Activated naive CD4-positive, alpha-beta T cell treated with Interleukin-2 at 50 U/mL for 16 hours (primary cell): Measurements from ENCODE around the gene SMAD6.

Source experiments
- DNase-seq: peaks from one replicate; pipeline ENCODE4 v3.0.0-alpha.2; 2020

The SMAD6 gene

DNA sequence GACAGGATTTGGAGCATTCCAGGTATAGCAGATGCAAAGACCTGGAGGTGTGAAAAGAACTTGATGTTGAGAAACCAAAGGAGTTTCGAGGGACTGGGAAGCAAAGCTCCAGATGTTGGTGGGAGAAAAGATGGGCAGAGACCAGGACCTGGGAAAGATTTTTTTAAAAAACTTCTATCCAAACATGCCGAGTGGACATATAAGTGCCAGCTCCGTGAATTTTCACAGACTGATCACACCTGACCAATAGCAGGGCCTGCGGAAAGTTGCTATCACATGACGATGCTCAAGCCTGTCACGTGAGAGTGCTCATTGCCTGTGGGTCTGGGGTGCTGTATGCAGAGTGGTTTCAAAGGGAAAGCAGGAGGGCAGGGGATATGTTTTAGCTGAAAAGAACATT, 19.9 kb downstream of the SMAD6 start:
- no peak for DNase-seq

DNA sequence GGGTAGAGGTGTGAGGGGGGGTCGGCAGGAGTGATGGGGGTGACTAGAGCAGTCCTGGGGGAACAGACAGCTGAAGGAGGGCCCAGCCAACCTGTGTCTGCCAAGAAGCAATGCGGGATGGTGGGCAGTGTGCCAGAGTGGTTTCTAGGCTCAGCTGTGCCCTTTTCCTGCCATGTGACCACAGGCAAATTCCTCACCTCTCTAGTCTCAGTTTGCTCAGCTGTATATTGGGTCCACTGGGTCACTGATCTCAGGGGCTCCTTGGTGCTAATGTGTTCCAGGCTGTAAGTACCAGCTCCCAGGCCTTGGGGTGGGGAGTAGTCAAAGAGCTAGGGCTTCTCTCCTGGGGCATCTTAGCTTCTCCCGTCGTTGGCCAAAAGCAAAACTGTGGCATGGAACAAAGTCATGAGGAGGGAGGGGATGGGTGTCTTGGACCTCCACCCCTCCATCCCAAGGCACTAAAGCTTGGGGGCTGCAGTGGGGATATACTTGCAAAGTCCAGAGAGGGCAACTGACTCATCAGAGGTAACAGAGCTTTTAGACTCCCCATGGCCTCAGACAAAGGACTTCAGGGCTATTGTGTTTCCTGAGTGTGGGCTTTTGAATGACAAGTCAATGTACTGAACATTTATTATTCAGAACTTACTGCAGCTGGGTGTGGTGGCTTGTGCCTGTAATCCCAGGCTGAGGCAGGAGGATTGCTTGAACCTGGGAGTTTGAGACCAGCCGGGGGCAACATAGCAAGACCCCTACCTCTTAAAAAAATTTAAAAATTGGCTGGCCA, 20.9 kb downstream of the SMAD6 start:
- no peak for DNase-seq

DNA sequence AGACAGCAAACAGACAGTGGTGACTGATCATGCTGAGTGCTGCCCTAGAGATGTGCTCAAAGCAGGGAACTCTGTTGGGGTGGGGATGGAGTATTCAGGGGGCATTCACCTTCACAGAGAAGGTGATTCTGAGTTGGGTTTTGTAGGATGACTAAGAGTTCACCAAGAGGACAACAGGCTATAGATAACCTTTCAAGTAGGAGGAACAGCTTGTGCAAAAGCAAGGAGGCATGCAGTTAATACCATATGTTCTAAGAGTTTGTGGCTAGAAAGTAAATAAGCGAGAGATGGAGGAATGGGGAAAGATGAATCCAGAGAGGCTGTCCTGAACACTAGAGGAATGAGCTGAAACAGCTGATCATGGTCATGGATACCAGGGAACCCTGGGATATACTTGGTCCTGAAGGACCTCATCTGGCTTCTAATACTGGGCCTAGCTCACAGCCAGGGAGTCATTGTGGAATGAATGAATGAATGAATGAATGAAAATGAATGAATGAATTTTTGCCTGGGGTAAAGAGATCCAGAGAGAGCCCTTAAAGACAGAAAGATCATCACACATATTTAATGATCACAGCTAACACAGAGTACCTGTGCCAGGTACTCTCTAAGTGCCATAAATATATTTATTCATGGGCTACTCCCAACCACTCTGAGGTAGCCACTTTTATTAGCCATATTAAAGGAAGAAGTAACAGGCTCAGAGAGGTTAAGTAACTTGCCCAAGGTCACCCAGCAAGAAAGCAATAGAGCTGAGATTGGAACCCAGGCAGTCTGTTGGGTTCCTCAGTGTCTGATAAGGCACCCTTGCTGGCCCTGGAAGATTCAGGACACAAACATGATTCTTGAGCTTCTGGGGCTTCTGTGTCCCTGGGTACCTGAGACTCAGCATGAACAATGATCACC, 22.0 kb downstream of the SMAD6 start:
- no peak for DNase-seq

DNA sequence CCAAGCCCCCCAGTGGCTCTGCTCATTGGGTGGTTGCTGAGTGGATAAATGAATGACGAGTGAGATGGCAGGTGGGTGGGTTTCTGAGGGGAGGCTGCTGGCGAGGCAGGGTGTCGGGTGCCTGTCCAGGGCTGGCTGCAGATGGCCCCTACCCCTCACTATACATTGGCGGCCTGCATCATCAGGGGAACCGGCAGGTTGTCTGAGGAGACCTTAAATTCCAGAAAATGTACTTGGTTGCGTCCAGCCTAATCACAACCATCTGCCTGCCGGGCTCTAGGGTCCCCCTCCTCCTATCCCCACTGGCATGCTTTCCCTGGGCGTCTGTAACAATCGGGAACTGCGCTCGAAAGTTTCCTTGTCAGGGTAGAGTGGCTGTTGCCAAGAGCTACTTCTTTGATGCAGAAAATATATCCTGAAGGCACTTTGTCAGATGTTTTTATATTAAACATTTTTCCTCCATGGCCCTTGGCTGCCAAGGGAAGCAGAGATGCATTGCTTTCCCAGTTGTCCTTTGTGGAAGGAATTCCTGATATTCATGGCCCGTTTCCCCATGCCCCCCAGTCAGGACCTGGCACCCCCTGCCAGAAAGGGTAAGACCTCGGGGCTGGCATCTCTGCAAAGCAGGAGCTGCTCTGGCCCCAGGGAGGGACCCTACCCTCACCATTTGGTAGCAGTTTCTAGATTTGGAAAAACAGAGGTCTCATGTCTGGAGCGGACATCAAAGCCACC, 22.9 kb downstream of the SMAD6 start:
- no peak for DNase-seq

DNA sequence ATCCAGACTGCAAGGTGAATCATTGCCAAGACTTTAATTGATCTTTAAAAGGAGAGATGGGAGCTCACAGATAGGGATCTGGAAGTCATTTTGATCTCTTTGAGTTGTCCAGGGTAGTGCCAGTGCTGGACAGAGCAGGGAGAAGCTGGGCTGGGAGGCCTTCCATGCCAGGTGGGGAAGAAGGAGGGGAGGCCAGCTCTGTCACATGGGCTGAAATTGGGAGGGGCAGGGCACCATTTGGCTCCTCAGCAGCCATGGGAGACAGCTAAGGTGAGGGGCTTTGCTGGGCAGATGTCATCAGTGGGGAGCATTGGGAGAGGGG, 23.4 kb downstream of the SMAD6 start:
- DNase-seq = no peak

DNA sequence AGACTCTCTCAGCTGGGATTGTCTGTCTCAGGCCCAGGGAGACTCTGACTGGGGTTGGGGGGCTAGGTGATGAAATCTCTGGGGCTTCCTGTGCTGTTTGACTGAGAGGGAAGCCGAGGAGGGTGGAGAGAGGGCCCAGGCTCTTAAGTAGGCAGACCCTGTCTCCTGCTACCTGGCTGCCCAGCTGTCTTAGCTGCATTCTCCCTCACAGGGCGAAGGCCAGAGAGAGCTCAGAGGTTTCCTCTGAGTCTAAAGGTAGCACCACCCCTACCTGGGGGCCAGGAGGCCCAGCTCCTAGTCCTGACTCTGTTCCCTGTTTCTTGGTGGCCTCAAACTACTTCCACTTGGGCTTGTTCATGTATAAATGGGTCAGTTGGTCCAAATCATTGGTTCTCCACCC, 24.4 kb downstream of the SMAD6 start:
- no peak for DNase-seq

DNA sequence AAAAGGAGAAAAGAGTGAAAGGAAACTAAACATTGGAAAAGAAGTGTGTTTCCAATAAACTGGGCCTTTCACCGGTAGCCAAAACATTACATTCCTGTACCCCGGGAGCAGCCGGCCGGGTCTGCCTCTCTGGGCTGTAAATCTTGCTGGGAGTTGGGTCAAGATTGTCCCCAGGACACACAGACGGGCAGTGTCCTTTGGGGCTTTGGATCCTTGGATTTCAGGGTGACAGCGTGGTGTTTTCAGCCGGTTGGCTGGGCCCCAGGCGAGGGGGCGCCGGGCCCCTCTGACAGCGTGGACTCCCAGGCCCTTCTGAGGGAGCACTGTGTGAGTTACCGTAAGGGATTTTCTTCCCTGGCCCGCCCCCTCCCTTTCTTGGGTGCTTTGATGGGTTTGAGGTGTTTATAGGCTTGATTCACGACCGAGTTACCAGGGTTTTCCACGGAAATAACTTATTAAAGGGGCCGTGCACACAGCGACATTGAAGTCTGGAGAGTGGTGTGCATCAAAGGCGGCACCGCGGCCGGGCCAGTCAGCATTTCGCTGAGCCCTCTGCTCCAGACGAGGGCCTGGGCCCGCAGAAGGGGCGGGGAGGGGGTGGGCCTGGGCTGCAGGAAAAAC, 27.4 kb downstream of the SMAD6 start:
- DNase-seq = no peak

DNA sequence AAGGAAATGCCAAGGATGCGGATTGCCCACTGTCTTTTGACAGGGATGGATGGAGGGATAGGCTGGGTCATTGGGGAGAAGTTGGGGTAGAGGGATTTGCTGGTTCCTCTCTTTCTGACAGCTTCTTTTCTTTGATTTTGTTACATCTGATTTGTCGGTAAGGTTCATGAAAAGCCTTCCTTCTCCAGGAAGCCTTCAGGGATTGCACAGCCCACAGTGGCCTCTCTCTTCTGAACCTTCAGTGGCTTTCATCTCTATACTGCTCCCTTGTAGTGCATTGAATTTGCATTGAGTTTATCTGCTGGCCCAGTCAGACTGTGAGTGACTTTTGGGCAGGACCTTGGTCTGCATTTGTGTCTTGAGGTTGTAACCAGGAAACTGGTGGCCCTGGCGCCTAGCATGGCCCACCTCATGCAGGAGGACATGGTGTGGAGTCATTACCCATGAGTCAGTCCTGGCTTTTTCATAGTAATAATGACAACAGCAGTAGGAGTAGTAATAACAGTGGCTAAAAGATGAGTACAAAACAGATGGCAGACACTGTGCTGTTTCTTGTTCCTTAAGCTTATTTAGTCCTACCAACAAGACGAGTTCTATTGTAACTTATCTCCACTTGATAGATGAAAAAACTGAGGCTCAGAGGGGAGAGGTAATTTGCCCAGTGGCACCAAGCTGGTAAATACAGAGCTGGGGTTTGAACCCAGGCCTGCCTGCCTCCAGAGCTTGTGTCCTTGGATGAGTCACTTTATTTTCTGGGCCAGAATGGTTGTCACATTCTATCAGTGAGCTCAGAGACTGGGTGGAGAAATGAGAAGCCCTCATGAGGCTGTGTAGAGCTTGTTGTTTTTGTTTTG, 28.4 kb downstream of the SMAD6 start:
- no peak for DNase-seq

DNA sequence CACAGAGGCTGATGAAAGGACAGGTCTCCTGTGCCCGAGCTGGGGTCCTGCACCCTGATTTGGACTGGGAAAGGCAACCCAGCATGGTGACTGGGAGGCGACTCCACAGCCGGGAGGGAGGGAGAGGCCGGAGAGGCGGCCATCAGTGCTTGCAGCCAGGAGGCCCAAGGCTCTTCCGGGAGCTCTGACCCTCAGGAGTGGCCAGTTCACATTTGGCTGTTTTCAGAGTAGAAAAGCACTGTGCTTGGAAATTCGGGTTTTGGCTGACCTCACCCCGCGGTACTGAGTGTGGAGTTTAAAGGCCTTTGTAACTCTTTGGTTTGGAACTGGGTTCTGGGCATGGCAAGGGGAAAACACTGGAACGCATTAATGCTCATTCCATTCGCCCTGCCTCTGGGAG, 31.9 kb downstream of the SMAD6 start:
- no peak for DNase-seq

DNA sequence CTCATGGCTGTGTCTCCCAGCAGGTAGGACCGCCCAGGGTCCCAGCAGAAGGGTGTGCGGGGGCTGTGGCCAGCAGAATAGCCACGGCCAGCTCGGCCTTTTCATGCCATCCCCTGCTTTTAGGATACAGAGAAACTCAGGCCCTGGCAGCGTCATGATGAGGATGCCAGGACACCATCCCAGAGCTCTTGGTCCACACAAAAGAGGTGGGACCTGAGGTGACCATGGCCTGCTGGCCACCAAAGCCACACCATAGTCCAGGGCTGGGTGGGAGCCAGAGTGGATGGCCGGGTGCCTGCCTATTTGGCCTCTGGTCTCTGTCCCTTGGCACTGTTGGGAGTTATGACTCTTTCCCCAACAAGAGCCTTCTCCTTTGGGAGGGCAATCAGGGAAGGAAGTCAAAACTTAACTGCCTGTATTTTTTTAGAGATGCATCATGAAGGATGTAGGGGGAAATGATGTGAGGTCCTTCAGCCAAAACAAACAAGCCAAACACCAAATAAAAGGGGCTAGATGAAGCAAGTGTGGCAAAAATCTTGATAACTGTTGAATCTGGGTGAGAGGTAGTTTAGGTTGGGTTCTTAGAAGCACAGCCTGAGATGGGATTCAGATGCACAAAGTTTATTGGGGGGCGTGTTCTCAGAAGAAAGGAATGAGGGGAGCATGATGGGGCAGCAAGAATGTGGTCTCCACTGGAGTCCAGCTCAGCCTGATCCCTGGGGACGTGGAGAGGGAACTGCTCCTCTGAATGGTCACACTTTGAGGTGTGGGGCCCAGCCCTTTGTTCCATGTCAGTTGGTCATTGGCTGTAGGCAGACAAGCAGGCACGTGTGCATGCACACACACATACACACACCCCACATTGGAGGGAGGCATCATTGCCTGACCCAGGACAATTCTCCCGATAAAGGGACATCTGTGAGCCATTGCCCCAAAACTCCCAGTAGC, 33.2 kb downstream of the SMAD6 start:
- no peak for DNase-seq

DNA sequence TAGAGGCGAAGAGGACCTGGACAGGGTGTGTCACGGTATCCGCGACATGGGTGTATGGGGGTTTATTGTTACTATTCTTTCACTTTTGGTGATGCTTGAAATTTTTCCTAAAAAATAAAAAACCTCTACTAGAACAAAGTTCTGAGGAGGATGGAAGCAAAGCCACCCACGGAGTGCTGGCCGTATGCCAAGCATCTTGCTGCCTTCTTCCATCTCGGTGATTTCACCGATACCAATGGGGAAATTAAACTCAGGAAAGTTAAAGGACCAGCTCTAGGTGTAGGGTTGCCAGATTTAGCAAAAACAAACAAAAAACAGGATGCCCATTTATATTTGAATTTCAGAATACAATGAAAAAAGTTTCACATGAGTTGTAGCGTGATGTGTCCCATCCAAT, 33.9 kb downstream of the SMAD6 start:
- DNase-seq = no peak

DNA sequence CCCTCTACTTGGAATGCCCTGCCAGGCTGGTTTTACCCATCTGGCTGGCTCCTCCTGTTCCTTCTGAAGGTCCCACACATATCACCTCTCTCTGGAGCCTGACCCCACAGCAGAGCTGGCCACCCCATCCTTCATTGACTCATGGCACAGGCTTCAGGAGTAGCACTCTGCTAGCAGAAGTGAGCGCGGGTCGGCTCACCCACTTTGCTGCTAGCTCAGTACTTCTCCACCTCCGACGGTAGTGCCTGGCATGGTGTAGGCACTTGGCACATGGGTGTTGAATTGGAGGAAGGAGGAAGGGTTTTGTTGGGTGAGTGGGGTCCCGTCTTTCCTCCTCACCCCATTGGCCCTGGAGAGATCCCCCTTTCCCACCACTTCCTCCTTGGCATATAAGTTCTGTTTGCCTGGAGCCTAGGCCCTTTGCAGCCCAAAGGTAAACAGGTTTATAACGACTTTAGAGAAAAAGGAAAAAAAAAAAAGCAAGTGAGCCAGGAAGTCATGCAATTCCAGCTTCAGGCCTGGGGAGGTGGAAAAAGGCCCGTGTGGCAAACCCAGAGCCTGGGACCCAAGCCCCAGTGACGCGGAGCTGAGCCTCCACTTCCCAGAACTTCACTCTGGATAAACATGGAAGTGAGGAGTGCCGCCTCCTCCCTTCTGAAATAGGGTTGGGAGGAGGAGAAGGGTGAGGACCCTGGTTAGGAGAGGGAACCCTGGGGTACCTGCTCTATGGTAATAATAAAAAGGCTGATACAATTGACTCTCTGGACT, 35.4 kb downstream of the SMAD6 start:
- no peak for DNase-seq

DNA sequence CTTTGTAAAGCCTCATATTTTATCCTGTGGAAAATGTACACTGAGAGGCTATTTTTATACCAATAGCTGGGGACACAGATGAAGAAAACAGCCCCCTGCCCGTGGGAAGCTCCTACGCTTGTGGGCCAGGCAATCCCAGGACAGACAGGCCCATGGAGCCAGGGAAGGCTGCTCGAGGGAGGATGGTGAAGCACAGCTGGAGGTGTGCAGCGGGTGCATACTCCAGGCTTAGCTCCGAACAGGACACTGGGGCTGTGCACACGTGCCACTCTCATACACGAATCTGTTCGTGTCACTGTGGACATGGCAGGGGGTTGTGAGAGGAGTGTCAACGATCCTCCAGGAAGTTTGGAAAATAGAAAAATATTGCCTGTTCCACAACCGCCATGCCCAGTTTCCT, 36.1 kb downstream of the SMAD6 start:
- DNase-seq = no peak

DNA sequence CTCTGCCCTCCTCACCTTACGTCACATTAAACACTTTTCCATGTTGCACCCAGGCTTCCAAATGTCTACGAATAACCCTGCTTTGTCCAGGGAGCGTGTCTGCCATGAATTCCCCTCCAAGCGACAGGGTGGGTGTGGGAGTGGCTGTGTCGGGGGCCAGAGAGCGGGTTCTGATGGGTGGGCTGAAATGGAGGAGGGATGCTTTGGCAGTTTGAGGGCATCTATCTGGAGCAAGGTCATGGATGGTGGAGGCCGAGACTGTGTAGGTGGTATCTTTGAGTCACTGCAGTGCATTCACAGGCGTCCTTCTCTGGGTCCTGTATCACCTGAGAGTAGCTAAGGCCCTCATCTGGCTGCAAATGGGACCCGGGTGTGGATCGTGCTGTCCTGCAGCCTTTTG, 36.6 kb downstream of the SMAD6 start:
- DNase-seq = no peak

DNA sequence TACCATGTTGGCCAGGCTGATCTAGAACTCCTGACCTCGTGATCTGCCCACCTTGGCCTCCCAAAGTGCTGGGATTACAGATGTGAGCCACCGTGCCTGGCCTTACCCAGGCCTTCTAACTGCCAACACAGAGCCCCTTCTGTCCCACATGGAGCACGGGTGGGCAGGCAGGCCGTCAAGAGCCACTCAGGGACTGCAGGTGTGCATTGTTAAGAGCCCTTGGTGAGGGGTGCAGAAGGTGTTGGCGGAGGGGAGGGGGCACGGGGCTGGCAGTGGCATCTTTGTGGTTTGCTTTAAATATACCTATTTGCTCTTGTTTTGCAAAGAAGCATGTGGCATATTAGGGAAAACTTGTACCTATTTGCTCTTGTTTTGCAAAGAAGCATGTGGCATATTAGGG, 37.3 kb downstream of the SMAD6 start:
- no peak for DNase-seq

DNA sequence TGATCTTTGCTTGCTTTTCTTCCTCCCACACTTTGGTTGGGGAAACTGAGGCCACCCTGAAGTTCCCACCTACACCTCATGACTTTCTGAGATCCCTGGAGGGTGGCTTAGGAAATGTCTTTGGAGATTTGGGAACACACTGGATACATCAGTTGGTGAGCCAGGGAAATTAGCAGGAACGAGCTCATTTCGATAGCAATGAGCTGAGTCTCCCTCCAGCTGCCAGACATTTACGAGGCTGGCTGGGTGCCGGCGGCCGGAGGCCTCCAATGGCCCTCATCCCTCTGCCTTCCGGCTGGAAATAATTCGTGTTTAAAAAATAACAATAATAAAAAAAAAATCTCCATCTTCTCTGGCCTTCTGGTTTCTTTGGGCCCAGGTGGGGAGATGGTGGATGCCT, 38.8 kb downstream of the SMAD6 start:
- DNase-seq = no peak

DNA sequence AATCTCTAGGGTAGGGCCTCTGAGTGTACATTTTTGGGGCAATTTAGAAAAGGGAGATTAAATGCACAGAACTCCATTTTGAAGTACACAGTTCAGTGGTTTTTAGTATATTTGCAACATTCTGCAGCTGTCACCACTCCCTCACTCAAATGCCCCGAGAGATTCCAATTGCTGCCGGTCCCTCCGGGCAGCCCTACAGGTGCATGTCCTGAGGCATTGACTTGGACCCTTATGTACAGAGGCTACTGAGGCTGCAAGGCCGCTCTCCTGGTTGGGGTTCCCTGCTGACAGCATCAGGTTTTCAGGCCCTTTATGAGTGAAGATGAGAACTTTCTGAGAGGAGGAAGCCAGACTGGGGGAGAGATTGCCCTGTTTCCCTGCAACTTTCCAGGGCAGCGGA, 39.6 kb downstream of the SMAD6 start:
- no peak for DNase-seq

DNA sequence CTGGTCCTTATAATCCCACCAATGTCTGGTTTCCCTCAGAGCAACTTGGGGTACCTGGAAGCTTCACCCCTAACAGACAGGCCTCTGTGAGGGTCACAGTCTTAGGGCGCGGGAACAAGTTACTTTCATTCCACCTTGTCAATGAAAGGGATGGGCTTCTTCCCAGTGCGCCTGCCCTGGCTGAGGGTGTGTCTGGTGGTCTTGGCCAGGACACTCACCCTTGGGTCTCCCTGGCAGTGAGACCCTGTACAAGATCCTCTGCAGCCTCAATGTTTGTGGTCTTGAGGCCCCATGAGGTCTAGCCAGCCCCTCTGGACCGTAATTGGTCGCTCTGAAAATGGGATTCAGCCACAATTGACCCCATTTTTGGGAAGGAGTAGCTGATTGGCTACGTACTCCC, 40.2 kb downstream of the SMAD6 start:
- no peak for DNase-seq

DNA sequence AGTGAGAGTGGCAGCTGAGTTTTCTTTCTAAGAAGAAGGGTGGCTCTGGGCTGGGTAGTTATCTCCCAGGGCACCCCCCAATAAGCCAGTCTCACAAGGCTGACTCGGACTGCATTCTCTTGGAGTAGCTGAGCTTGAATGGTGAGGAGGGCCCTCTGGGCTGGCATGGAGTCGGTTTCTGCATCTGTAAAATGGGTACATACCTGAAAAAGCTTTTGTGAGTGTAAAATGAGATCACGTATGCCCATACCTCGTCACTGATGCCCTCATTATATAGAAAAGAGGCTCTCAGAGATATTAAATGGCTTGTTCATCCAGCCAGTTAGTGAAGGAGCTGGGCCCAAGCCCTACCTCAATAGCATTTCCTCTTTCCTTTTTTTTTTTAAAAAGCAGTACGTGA, 41.2 kb downstream of the SMAD6 start:
- DNase-seq = no peak
